Large intestine (tissue), 3 donors: Measurements from ENCODE around the gene GRM6. TPM values are rescaled to one million over a fixed set of nuclear protein-coding genes. Genes with fewer than 3 reads are reported as not detected.

ENCODE experiments used
- DNase-seq, 2 donors: peaks; one replicate each; pipeline versions ENCODE4 v3.0.0 to v3.0.0-alpha.2; 2013
- H3K27ac ChIP-seq: one replicate; pipeline ENCODE4 v1.5.1; 2013; ENCODE audit warnings: low read length
- H3K27me3 ChIP-seq: 2 replicates; pipeline ENCODE4 v1.6.1; 2013; ENCODE audit warnings: low read length; ENCODE audit not compliant: control insufficient read depth, insufficient read depth
- H3K36me3 ChIP-seq: 2 replicates; pipeline ENCODE4 v1.6.1; 2013; ENCODE audit warnings: low read length; ENCODE audit not compliant: control insufficient read depth, insufficient read depth
- H3K4me1 ChIP-seq: one replicate; pipeline ENCODE4 v1.6.1; 2013; ENCODE audit warnings: low read length; ENCODE audit not compliant: control insufficient read depth, insufficient read depth
- H3K4me3 ChIP-seq: one replicate; pipeline ENCODE4 v1.5.1; 2013; ENCODE audit warnings: low read length
- H3K9me3 ChIP-seq: one replicate; pipeline ENCODE4 v1.6.1; 2013; ENCODE audit warnings: mild to moderate bottlenecking, low read depth, low read length, moderate library complexity; ENCODE audit not compliant: control insufficient read depth
- whole genome bisulfite sequencing: methylation state at CpG from one replicate; pipeline ENCODE4 v1.1.5; 2013; ENCODE audit warnings: low lambda C conversion rate; ENCODE audit not compliant: insufficient coverage; 5-methylcytosine and 5-hydroxymethylcytosine counted together
- polyA plus RNA-seq: library from polyadenylated mRNA; unstranded; fragments of 120-200 nt; gene quantifications from one replicate; pipeline ENCODE4 v1.2.1, GENCODE V29; 2013

Gene GRM6
- polyA plus RNA-seq, 1 donor, result 0.70 TPM

DNA sequence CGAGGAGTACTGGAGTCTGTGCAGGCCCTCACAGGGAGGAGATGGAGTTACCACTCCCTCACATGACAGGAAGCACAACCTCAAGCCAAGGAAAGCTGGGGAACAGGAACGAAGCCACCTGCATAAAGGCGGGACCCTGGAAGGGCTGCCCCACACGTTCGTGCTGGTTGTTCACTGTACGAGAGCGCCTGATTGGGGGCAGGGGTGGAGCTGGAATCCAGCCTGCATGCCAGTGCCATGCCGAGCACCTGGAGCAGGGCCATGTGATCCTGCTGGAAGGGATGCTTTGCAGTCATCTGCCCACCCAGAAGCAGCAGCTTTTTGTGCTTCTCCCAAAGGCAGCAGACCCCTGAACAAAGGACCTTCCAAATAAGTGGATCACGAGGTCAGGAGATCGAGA, 11.4 kb downstream of the GRM6 start:
- H3K9me3 ChIP-seq, result peaks cover 69% of the 10 kb centered on the region
- no CpG with 5 or more reads among the region's 10 CpGs for WGBS

DNA sequence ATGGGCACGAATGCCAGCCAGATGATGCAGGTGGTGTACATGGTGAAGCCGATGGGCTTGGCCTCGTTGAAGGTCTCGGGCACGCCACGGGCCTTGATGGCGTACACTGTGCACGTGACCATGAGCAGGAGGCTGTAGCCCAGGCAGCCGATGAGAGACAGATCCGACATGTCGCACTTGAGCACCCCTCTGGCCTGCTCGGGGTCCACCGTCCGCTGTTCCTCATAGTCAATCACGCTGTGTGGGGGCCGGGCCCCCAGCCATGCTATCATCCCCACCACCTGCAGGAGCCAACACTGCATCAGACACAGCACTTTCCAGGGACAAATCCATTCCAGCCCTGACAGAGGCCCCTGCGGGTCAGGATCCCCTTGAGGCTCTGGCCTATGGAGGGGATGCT, 12.2 kb downstream of the GRM6 start:
- H3K36me3 ChIP-seq, result no peaks in the 10 kb centered on the region
- WGBS, result no CpG with 5 or more reads among the region's 17 CpGs
- no peak overlapping the region for H3K4me3 ChIP-seq
- no peak for DNase-seq
- no peaks in the 10 kb centered on the region for H3K4me1 ChIP-seq
- peaks cover 66% of the 10 kb centered on the region for H3K9me3 ChIP-seq
- no peaks in the 10 kb centered on the region for H3K27me3 ChIP-seq
- no peak overlapping the region for H3K27ac ChIP-seq

More for the DNA sequence above, 11.4 kb downstream of the GRM6 start:
- Histone ChIP-seq H3K27me3 (no peaks in the 10 kb centered on the region), H3K36me3 (no peaks in the 10 kb centered on the region), H3K27ac (no peak overlapping the region), H3K4me1 (no peaks in the 10 kb centered on the region), H3K4me3 (no peak overlapping the region)
- no peak for DNase-seq

DNA sequence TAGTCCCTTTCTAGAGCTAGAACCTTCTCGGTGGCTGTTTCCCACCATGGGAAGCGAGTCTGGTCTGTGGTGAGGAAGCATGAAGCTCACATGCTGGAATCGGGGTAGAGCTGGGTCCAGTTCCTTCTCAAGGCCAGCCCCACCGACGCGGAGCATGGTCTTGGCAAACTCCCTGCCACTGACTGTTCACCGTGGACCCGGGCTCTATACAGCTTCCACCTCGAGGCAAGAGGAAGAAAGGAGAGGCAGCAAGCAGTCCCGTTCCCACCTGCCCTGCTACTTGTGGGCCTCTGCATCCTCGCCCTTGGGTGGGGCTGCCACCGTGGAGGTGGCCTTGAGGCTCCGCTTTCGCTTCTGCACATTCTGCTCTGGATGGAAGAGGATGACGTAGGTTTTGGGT, 13.7 kb downstream of the GRM6 start:
- Histone ChIP-seq H3K4me1 (no peaks in the 10 kb centered on the region), H3K4me3 (no peak overlapping the region), H3K36me3 (no peaks in the 10 kb centered on the region), H3K9me3 (peaks cover 71% of the 10 kb centered on the region), H3K27me3 (no peaks in the 10 kb centered on the region), H3K27ac (no peak overlapping the region)
- WGBS, result no CpG with 5 or more reads among the region's 15 CpGs
- no peak for DNase-seq

DNA sequence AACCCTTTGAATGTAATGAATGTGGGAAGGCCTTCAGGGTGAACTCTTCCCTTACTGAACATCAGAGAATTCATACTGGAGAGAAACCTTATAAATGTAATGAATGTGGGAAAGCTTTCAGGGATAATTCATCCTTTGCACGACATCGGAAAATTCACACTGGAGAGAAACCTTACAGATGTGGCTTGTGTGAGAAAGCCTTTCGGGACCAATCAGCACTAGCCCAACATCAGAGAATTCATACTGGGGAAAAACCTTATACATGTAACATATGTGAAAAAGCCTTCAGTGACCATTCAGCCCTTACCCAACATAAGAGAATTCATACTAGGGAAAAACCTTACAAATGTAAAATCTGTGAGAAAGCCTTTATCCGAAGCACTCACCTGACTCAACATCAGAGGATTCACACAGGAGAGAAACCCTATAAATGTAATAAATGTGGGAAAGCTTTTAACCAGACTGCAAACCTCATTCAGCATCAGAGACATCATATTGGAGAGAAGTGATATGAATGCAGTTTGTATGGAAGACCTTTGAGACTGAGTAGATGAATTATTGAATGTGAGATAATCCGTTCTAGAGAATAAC, 29.6 kb downstream of the GRM6 start:
- 100% methylated on average over 1 of the region's 5 CpGs for WGBS
- H3K4me1 ChIP-seq, result no peaks in the 10 kb centered on the region
- no peak for DNase-seq
- no peak overlapping the region for H3K27ac ChIP-seq
- no peak overlapping the region for H3K4me3 ChIP-seq
- peaks cover 13% of the 10 kb centered on the region for H3K36me3 ChIP-seq
- H3K9me3 ChIP-seq, result peaks cover 54% of the 10 kb centered on the region
- H3K27me3 ChIP-seq, result no peaks in the 10 kb centered on the region

DNA sequence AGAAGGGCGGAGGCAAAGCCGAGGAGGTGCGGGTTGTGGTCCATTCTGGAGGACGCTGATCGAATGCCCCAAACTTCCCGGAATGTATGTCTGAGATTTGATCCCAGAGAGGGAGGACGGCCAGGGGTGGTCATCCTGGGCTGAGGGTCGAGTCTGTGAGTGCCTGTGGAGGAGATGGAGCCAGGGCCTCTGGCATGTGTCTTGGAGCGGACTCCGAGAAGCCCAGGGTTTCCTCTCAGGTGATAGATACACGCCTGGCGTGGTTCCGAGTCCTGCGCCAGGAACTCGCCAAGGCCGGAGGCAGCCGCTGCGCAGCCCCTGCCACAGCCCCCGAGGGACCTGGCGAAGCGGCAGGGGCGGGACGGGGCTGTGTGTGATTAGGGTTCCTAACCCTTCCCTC, 53.8 kb downstream of the GRM6 start:
- WGBS, result no CpG with 5 or more reads among the region's 23 CpGs
- H3K4me3 ChIP-seq, result peak overlapping the region; percentile 72
- no peaks in the 10 kb centered on the region for H3K4me1 ChIP-seq
- DNase-seq, result peak in 1 of 2 donors; percentile 3
- no peaks in the 10 kb centered on the region for H3K27me3 ChIP-seq
- H3K36me3 ChIP-seq, result peaks cover 7% of the 10 kb centered on the region
- H3K27ac ChIP-seq, result no peak overlapping the region
- peaks cover 47% of the 10 kb centered on the region for H3K9me3 ChIP-seq

DNA sequence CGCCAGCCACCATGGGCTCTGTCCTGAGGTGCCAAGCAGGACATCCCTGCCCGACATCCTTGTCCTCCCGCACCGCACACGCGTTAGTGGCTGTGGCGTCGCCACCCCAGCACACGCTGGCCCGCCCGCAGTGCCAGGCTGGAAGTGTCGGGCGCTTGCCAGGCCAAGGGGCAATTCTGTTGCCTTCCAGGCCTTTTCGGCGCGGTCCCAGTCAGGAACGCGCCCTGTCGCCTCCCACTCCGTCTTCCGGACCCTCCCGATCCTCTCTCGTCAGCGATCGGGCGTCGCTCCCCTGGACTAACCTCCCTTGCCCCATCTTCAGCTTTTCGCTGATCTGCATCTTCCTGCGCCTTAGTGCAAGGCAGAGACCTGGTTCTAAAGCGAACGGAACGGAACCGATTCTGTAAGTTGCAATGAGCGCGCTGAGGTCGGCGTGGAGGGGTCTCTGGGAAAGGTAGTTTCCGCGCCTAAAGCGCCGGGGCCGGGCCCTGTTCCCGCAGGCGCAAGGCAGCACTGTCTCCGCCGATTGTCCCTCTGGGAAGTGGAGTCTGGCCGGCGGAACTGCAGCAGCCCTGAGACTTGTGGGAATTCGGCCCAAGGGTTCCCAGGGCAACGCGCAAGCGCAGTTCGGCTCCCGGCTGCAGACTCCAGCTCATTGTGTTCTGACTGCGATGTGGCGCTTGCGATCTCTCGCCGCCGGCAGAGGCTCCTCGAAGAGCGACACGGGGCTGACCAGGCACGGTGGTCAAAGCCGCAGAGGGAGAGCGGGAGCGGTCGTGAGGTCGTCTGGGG, 54.4 kb downstream of the GRM6 start, which contains the start of gene ZNF454:
ZNF454 (plus strand) TSS at position 630 of the 792 bp plus-strand sequence. CDS start 1,594 bp downstream, outside the sequence.
- peak; percentile 96 to 97 for DNase-seq
- Histone ChIP-seq H3K4me3 (peak within 1 kb of the TSS; percentile 72), H3K27ac (peak within 1 kb of the TSS; percentile 74), H3K4me1 (no peaks in the 10 kb centered on the region), H3K27me3 (no peaks in the 10 kb centered on the region), H3K36me3 (peaks cover 3% of the 10 kb centered on the region), H3K9me3 (peaks cover 47% of the 10 kb centered on the region)
- no CpG with 5 or more reads among the region's 69 CpGs for WGBS

DNA sequence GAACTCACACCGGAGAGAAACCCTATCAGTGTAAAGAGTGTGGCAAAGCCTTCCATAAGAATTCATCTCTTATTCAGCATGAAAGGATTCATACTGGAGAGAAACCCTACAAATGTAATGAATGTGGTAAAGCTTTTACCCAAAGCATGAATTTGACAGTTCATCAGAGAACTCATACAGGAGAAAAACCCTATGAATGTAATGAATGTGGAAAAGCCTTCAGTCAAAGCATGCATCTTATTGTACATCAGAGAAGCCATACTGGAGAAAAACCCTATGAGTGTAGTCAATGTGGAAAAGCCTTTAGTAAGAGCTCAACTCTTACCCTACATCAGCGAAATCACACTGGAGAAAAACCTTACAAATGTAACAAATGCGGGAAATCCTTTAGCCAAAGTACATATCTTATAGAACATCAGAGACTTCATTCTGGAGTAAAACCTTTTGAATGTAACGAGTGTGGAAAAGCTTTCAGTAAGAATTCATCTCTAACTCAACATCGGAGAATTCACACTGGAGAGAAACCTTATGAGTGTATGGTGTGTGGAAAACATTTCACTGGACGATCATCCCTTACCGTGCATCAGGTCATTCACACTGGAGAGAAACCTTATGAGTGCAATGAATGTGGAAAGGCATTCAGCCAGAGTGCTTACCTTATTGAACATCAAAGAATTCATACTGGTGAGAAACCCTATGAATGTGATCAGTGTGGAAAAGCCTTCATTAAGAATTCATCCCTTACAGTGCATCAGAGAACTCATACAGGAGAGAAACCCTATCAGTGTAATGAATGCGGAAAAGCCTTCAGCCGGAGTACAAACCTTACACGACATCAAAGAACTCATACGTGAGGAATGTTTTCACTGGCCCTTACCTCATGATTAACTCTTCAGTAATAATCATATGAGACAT, 63.0 kb downstream of the GRM6 start:
- Histone ChIP-seq H3K4me3 (no peak overlapping the region), H3K36me3 (no peaks in the 10 kb centered on the region), H3K4me1 (no peaks in the 10 kb centered on the region), H3K27ac (no peak overlapping the region), H3K9me3 (peaks cover 40% of the 10 kb centered on the region), H3K27me3 (no peaks in the 10 kb centered on the region)
- no peak for DNase-seq
- WGBS, result no CpG with 5 or more reads among the region's 11 CpGs

Other genes with a start within 250 kb of the GRM6 start
- gene ZNF354B, start 135.4 kb downstream of the GRM6 start, polyA plus RNA-seq, result 31.0 TPM
- gene ZFP2, start 99.4 kb downstream of the GRM6 start, polyA plus RNA-seq, result 2.5 TPM
- gene ZNF454, start 54.1 kb downstream of the GRM6 start, polyA plus RNA-seq, result 2.9 TPM
- gene ZNF879, start 28.5 kb upstream of the GRM6 start, polyA plus RNA-seq, result 3.8 TPM
- gene ZNF354C, start 65.1 kb upstream of the GRM6 start, polyA plus RNA-seq, result 6.0 TPM